Measurements from ENCODE around the gene SMIM13.

Gene SMIM13

DNA sequence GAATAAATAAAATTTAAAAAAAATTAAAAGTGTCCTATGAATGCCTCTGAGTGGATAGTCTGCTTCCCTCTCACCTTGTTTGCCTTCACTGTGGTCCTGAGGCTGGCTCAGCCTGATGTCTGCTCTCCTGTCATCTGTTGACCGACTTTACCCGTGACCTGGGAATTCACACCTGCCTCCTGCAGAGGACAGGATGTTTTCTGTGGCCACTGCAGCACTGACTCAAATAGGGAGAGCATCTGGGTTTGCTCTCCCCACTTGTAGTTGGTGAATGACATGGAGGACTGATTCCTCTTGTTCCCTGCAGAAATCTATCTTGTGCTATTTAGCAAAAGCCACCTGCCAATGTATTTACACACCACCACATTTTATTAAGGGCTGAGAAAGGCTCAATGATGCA is 70.3 kb downstream of the SMIM13 start:
- no peak overlapping the region for H3K27ac ChIP-seq (ENCODE audit: low read length)
- no peaks in the 10 kb centered on the region for H3K36me3 ChIP-seq (ENCODE audit: control insufficient read depth in 1 of 2, insufficient read depth in 2 of 2, low read length in 2 of 2)

DNA sequence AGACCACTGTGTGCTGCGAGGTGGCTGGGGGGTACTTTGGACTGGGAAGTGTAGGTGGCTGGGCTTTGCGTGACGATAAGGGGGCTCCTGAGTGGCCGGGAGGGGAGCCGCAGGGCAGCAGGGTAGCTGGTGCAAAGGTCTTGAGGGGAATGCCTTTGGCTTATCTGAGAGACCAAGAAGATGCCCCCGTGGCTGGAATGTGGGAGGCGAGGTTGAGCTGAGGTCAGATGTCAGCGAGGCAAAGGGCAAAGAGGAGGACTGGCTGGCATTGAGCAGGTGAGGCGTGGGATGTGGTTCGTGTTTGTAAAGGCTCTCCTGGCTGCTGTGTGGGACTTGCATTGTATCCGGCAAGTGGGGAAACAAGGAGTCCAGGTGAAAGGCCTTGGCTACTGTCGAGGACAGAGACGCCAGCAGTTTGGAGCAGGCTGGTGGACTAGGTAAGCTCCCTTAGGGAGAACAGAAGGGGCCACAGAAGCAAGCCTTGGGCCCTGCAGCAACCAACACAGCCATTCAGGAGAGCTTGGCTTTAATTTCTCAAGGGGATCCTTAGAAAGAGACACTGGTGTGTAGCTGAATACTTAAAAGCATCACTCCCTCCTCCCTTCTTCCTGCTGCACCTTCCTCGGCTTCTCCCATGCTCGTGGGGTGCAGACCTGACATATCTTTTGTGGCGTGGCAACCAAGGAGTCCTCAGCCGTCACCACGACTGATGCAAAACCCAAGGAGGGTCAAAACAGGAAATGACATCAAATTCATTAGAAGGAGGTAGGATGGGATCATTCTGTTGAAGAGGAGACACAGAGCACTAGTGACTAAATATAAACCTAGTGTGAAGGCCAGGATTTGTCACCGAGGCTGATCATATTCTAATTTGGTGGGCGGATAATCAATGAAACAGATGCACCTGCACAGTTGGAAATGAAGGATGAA is 71.3 kb downstream of the SMIM13 start:
- Histone ChIP-seq H3K4me1 (ENCODE audit: control insufficient read depth in 1 of 2, insufficient read depth in 2 of 2, low read length in 2 of 2) (no peaks in the 10 kb centered on the region), H3K4me3 (ENCODE audit: low read depth in 1 of 2, low read length in 2 of 2) (no peak overlapping the region), H3K27me3 (ENCODE audit: low read depth, low read length) (no peaks in the 10 kb centered on the region), H3K9me3 (ENCODE audit: control insufficient read depth in 1 of 2, low read length in 2 of 2) (no peaks in the 10 kb centered on the region), H3K36me3 (ENCODE audit: control insufficient read depth in 1 of 2, insufficient read depth in 2 of 2, low read length in 2 of 2) (no peaks in the 10 kb centered on the region), H3K27ac (ENCODE audit: low read length) (no peak overlapping the region)

More for the DNA sequence above, 70.3 kb downstream of the SMIM13 start:
- Histone ChIP-seq H3K4me1 (ENCODE audit: control insufficient read depth in 1 of 2, insufficient read depth in 2 of 2, low read length in 2 of 2) (no peaks in the 10 kb centered on the region), H3K27me3 (ENCODE audit: low read depth, low read length) (no peaks in the 10 kb centered on the region), H3K4me3 (ENCODE audit: low read depth in 1 of 2, low read length in 2 of 2) (no peak overlapping the region), H3K9me3 (ENCODE audit: control insufficient read depth in 1 of 2, low read length in 2 of 2) (no peaks in the 10 kb centered on the region)

DNA sequence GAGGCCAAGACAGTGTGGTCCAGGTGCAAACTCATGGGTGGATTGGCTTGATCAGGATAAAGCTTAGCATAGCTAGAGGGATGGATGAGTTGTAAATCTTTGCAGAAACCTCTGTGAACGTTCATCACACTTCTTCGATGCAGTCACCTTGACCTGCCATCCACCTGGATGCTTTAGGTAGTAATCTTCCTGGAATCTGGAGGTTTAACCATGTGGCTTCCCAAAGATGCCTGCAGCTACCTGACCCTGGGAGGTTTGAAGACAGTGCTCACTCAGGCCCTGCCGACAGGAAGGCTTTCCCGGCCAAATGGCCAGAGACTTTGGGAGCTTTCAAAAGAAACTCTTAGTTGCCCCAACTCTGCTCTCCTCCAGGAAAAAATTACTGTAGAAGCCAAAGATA is 73.3 kb downstream of the SMIM13 start:
- H3K9me3 ChIP-seq (ENCODE audit: control insufficient read depth in 1 of 2, low read length in 2 of 2), result no peaks in the 10 kb centered on the region
- no peaks in the 10 kb centered on the region for H3K27me3 ChIP-seq (ENCODE audit: low read depth, low read length)
- no peaks in the 10 kb centered on the region for H3K36me3 ChIP-seq (ENCODE audit: control insufficient read depth in 1 of 2, insufficient read depth in 2 of 2, low read length in 2 of 2)
- no peak overlapping the region for H3K4me3 ChIP-seq (ENCODE audit: low read depth in 1 of 2, low read length in 2 of 2)
- H3K4me1 ChIP-seq (ENCODE audit: control insufficient read depth in 1 of 2, insufficient read depth in 2 of 2, low read length in 2 of 2), result no peaks in the 10 kb centered on the region
- no peak overlapping the region for H3K27ac ChIP-seq (ENCODE audit: low read length)

DNA sequence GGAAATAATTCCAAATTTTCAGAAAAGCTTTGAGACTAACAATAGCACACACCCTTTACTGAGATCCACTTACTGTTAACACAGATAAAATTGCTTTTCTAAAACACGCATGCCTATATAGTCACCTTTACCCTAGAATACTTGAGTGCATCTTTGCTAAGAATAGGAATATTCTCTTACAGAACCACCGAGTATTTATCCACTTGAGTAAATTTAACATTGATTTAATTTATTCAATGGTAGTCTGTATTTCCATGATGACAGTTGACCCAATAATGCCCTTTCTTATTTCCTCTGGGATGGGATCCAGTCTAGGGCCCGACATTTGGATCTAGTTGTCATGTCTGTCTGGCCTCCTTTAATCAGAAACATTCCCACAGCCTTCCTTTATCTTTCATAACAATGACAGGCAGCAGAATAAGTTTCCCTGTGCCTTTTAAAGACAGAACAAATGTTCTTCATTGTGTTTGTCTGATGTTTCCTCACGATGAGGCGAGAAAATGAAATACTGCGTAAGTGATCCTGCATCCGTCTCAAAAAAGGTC is 74.5 kb downstream of the SMIM13 start:
- H3K27ac ChIP-seq (ENCODE audit: low read length), result no peak overlapping the region
- no peak overlapping the region for H3K4me3 ChIP-seq (ENCODE audit: low read depth in 1 of 2, low read length in 2 of 2)
- no peaks in the 10 kb centered on the region for H3K36me3 ChIP-seq (ENCODE audit: control insufficient read depth in 1 of 2, insufficient read depth in 2 of 2, low read length in 2 of 2)
- peaks cover 0 to 4% of the 10 kb centered on the region in 2 donors for H3K4me1 ChIP-seq (ENCODE audit: control insufficient read depth in 1 of 2, insufficient read depth in 2 of 2, low read length in 2 of 2)
- no peaks in the 10 kb centered on the region for H3K9me3 ChIP-seq (ENCODE audit: control insufficient read depth in 1 of 2, low read length in 2 of 2)
- no peaks in the 10 kb centered on the region for H3K27me3 ChIP-seq (ENCODE audit: low read depth, low read length)

DNA sequence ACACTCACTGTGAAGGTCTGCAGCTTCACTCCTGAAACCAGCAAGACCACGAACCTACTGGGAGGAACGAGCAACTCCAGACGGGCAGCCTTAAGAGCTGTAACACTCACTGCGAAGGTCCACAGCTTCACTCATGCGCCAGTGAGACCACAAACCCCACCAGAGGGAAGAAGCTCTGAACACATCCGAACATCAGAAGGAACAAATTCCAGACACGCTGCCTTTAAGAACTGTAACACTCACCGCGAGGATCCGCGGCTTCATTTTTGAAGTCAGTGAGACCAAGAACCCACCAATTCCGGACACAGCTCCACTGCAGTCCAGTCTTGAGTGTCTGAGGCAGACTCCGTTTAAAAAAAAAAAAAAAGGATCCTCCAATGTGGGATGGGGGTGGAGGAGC is 78.3 kb downstream of the SMIM13 start:
- no peak overlapping the region for H3K27ac ChIP-seq (ENCODE audit: low read length)
- no peaks in the 10 kb centered on the region for H3K9me3 ChIP-seq (ENCODE audit: control insufficient read depth in 1 of 2, low read length in 2 of 2)
- no peak overlapping the region for H3K4me3 ChIP-seq (ENCODE audit: low read depth in 1 of 2, low read length in 2 of 2)
- no peaks in the 10 kb centered on the region for H3K27me3 ChIP-seq (ENCODE audit: low read depth, low read length)
- no peaks in the 10 kb centered on the region for H3K36me3 ChIP-seq (ENCODE audit: control insufficient read depth in 1 of 2, insufficient read depth in 2 of 2, low read length in 2 of 2)
- H3K4me1 ChIP-seq (ENCODE audit: control insufficient read depth in 1 of 2, insufficient read depth in 2 of 2, low read length in 2 of 2), result peaks cover 0 to 4% of the 10 kb centered on the region in 2 donors

DNA sequence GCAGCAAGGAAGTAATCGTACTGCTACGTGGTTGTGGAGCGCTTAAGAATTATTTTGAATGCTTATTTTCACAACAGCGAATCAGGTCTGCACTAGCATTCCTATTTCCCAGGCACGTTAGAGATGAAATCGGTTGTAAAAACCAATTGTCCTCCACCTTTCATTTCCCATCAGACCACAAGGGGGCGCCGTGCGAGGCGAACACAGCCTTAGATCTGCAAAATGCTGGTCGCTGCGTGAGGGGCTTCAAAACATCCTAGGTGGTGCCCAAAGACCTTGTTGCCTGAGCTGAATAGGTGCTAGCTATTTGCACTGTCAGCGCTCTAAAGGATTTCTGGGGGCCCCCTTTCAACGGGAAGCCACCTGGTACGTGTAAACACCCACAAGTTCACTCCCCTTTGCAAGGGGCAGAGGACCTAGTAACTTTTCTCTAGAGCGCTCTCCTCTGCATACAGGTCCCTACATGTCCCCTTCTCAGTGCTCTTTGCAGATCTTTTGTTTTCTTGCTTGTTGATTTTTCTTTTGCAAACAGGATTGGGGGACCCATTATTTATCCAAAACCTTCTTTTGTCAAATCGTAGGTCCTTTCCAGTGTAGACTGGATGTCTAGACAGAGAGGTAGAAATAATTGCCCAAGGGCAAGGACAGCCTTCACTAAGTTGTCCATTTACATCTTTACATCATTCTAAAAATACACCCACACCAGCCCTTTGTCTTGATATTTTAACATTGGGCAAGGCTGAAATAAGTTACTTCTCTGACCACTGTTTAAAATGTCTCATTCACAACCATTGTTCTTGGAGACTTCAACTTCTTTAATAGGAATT is 79.1 kb downstream of the SMIM13 start:
- no peaks in the 10 kb centered on the region for H3K36me3 ChIP-seq (ENCODE audit: control insufficient read depth in 1 of 2, insufficient read depth in 2 of 2, low read length in 2 of 2)
- H3K27ac ChIP-seq (ENCODE audit: low read length), result no peak overlapping the region
- no peak overlapping the region for H3K4me3 ChIP-seq (ENCODE audit: low read depth in 1 of 2, low read length in 2 of 2)
- no peaks in the 10 kb centered on the region for H3K27me3 ChIP-seq (ENCODE audit: low read depth, low read length)
- H3K4me1 ChIP-seq (ENCODE audit: control insufficient read depth in 1 of 2, insufficient read depth in 2 of 2, low read length in 2 of 2), result peaks cover 0 to 4% of the 10 kb centered on the region in 2 donors
- H3K9me3 ChIP-seq (ENCODE audit: control insufficient read depth in 1 of 2, low read length in 2 of 2), result no peaks in the 10 kb centered on the region

DNA sequence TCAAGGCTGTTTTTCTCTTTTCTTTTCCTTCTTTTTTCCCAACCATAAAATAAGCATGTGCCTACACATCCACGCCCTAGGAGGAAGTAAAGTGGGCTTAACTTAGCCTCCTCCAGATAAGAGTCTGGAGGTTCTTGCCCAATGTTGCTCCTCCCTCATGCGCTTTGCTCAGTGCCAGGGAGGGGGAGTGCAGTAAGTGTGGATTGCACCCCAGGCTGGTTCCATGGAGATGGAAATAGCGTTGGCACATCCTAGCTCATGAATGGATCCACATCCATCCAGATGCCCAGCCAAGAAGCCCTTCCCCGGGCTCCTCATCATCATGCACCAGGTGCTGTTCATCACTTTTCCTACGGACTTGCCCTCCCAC is 80.6 kb downstream of the SMIM13 start:
- Histone ChIP-seq H3K9me3 (ENCODE audit: control insufficient read depth in 1 of 2, low read length in 2 of 2) (no peaks in the 10 kb centered on the region), H3K4me1 (ENCODE audit: control insufficient read depth in 1 of 2, insufficient read depth in 2 of 2, low read length in 2 of 2) (peaks cover 0 to 4% of the 10 kb centered on the region in 2 donors), H3K4me3 (ENCODE audit: low read depth in 1 of 2, low read length in 2 of 2) (no peak overlapping the region), H3K27me3 (ENCODE audit: low read depth, low read length) (no peaks in the 10 kb centered on the region), H3K36me3 (ENCODE audit: control insufficient read depth in 1 of 2, insufficient read depth in 2 of 2, low read length in 2 of 2) (no peaks in the 10 kb centered on the region), H3K27ac (ENCODE audit: low read length) (no peak overlapping the region)

DNA sequence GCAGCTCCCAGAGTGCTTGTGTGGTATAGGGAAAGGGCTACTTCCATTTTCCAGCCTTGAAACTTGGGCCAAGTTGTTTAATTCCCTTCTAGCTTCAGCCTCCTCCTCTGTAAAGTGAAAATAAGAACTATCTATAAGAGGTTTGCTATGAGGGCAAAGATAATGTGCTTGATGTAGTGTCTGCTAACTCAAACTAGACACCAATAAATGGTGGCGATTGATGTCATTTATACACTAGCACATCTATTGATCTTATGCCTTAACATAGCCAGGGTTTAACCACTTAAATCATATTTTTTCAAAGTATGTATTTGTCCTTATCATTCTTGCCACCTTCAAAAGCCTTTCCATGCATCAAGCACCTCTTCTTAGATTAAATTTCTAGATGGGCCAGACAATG is 83.6 kb downstream of the SMIM13 start:
- Histone ChIP-seq H3K9me3 (ENCODE audit: control insufficient read depth in 1 of 2, low read length in 2 of 2) (no peaks in the 10 kb centered on the region), H3K27me3 (ENCODE audit: low read depth, low read length) (no peaks in the 10 kb centered on the region), H3K4me3 (ENCODE audit: low read depth in 1 of 2, low read length in 2 of 2) (no peak overlapping the region), H3K36me3 (ENCODE audit: control insufficient read depth in 1 of 2, insufficient read depth in 2 of 2, low read length in 2 of 2) (no peaks in the 10 kb centered on the region), H3K4me1 (ENCODE audit: control insufficient read depth in 1 of 2, insufficient read depth in 2 of 2, low read length in 2 of 2) (peaks cover 0 to 4% of the 10 kb centered on the region in 2 donors), H3K27ac (ENCODE audit: low read length) (no peak overlapping the region)

DNA sequence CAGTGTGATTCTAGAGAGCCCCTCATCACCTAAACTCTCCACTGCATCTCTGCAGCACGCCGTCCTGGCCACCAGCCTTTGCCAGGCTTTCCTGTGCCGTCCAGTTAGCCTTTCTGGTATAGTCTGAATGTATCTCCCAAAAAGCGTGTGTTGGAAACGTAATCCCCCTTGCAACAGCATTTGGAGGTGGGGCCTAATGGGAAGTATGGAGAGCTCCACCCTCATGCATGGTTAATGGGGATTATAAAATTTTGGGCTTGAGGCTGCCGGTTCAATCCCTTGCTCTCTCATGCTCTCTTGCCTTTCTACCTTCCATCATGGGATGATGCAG is 85.4 kb downstream of the SMIM13 start:
- no peak overlapping the region for H3K27ac ChIP-seq (ENCODE audit: low read length)
- no peaks in the 10 kb centered on the region for H3K36me3 ChIP-seq (ENCODE audit: control insufficient read depth in 1 of 2, insufficient read depth in 2 of 2, low read length in 2 of 2)
- no peaks in the 10 kb centered on the region for H3K9me3 ChIP-seq (ENCODE audit: control insufficient read depth in 1 of 2, low read length in 2 of 2)
- H3K4me1 ChIP-seq (ENCODE audit: control insufficient read depth in 1 of 2, insufficient read depth in 2 of 2, low read length in 2 of 2), result no peaks in the 10 kb centered on the region
- H3K27me3 ChIP-seq (ENCODE audit: low read depth, low read length), result no peaks in the 10 kb centered on the region
- H3K4me3 ChIP-seq (ENCODE audit: low read depth in 1 of 2, low read length in 2 of 2), result no peak overlapping the region

DNA sequence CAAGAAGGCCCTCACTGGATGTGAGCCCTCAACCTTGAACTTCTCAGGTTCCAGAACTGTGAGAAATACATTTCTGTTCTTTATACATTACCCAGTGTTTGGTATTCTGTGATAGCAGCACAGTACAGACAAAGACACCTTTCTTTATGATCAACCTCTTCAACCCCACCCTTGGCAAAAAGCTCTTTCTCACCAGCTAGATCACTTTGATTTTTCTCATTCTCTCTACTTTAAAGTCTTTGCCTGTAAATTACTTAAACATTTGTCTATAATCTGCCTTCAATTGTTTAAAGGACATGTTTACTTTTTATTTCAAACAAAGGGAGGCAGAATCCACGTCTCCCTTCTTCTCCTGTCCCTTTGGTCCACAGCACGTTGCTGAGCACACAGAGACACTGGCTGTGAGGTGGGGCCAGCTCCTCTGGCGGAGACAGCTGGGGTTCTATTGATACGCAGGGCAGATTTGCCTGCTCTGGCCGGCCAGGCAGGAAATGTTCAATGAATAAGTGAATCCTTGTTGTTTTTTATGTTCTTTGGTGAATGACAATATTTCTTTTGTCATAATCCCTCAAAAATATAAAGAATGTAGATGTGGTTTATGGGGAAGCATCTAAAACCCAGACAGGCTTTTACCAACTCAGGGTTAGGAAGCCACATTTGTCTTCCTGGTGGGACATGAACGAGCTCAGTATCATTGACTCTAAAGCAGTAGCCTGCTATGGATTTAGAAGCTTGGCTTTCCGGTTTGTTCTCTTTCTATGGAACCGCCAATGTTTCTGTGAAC is 86.0 kb downstream of the SMIM13 start:
- Histone ChIP-seq H3K4me1 (ENCODE audit: control insufficient read depth in 1 of 2, insufficient read depth in 2 of 2, low read length in 2 of 2) (no peaks in the 10 kb centered on the region), H3K36me3 (ENCODE audit: control insufficient read depth in 1 of 2, insufficient read depth in 2 of 2, low read length in 2 of 2) (no peaks in the 10 kb centered on the region), H3K4me3 (ENCODE audit: low read depth in 1 of 2, low read length in 2 of 2) (no peak overlapping the region), H3K27ac (ENCODE audit: low read length) (no peak overlapping the region), H3K27me3 (ENCODE audit: low read depth, low read length) (no peaks in the 10 kb centered on the region), H3K9me3 (ENCODE audit: control insufficient read depth in 1 of 2, low read length in 2 of 2) (no peaks in the 10 kb centered on the region)
